Ureter (tissue), 1 donor: ENCODE measurements around the gene GUK1. TPM values are rescaled to one million over a fixed set of nuclear protein-coding genes. Genes with fewer than 3 reads are reported as not detected.

ENCODE experiments used
- DNase-seq: peaks from one replicate; pipeline ENCODE4 v3.0.0-alpha.2; 2020; ENCODE audit warnings: low spot score
- total RNA-seq: library from RNA; stranded (reverse); gene quantifications from one replicate; pipeline ENCODE4 v1.2.4, GENCODE V29; 2023
- donor health status: DM: yes; HTN: yes; CAD: no.

The GUK1 gene, protein sequence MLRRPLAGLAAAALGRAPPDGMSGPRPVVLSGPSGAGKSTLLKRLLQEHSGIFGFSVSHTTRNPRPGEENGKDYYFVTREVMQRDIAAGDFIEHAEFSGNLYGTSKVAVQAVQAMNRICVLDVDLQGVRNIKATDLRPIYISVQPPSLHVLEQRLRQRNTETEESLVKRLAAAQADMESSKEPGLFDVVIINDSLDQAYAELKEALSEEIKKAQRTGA
- 182 TPM for total RNA-seq

DNA sequence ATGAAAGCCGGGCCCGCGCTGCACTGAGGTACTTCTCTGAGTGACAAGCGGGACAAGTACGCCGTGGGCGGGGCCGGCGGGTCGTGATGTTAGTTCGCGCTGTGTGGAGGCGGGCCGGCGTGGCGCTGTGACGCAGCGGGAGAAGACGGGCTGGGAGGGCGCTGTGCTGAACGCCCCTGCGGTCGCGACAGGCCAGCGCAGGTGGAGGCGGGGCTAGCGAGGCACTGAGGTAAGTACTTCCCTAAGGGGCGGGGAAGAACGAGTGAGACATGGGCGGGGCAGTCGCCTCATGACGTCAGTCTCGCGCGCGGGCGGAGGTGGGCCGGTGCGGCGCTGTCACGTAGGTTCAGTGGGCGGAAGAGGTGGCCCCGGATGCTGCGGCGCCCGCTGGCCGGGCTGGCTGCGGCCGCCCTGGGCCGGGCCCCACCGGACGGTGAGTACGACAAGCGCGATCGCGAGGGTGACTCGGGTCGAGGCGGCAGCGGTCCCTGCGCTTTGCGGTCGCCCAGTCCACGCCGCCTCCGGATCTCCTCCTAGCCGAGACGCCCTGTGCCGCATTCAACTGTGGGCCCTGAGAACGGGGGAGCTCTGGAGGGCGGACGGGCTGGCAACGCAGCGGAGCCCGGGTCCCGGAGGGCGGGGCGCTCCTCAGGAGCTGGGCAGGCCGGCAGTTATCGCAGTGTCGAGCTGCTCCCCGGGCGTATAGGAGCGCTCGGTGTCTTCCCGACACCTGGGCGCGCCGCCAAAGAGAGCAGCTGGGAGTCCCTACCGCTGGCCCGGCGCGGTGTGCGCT is at the start of gene GUK1:
Gene GUK1 (plus strand): TSS at position 349 of the 793 bp plus-strand sequence. CDS start 24 bp downstream, at position 373.
- peak; percentile 100 for DNase-seq

DNA sequence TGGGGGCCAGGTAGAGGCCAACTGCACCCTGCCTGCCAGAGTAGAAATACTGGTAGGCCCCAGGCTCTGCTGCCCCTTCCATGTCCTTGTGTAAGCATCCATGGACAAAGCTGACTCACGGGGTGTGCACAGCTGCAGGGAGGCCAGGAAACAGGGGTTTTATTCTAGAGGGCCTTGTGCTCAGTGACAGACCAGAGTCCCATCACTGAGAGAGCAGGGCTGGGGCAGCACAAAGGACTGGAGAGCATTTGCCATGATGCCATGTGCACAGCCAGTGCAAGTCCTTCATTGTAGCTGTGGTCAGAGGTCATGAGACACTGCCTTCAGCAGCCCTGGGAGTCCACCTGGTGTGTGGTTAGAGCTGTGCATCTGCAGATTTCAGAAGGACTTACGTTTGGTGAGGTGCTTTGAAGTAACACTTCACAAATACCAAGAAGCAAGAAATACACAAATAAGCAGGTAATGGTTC is 49.4 kb upstream of the GUK1 start:
- DNase-seq = no peak

DNA sequence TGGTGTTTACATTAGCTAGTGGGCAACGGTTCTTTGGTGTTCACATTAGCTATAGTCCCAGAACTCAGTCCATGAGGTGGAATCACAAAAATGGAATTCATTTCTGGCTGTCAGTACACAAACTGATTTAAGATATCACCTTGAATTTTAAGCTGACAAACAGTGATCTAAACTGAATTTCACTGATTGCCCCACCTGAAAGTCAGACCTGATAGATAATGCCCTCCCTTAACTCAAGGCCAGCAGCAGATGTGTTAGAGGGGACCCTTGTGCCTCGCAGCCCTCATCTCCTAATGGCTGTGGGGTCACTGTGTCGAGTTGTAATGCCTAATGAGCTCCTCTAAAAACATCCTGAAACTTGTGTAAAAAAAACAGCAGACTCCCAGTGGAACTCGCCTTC is 49.0 kb upstream of the GUK1 start:
- no peak for DNase-seq

DNA sequence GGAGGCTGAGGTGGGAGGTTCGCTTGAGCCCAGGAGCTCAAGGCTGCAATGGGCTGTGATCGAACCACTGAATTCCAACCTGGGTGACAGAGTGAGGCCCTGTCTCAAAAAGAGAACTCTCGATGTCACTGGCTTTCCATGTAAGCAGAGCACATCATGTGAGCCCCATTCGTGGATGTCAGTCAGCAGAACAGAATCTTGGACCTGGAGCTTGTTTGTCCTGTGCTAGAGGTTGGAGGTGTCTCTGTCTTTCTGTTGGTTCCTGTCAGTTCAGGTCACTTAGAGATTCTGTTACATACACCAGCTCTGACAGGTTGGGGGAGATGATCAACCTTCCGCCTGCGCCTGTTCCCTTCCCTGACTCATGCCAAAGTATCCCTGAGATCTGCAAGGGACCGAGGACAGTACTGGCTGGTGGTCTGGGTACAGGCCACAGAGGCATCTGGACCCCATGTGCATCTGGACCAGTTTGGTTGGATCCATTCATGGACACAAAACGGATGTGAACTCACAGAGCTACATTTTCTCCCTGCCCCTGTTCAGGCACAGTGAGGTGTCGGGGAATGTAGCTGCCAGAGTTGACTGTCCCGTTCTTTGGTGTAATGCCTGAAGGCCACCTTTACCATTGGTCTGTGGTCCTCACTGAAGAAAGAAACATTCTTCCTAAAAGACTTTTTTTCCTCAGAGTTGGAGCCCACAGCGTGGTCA is 47.6 kb upstream of the GUK1 start:
- DNase-seq = no peak

DNA sequence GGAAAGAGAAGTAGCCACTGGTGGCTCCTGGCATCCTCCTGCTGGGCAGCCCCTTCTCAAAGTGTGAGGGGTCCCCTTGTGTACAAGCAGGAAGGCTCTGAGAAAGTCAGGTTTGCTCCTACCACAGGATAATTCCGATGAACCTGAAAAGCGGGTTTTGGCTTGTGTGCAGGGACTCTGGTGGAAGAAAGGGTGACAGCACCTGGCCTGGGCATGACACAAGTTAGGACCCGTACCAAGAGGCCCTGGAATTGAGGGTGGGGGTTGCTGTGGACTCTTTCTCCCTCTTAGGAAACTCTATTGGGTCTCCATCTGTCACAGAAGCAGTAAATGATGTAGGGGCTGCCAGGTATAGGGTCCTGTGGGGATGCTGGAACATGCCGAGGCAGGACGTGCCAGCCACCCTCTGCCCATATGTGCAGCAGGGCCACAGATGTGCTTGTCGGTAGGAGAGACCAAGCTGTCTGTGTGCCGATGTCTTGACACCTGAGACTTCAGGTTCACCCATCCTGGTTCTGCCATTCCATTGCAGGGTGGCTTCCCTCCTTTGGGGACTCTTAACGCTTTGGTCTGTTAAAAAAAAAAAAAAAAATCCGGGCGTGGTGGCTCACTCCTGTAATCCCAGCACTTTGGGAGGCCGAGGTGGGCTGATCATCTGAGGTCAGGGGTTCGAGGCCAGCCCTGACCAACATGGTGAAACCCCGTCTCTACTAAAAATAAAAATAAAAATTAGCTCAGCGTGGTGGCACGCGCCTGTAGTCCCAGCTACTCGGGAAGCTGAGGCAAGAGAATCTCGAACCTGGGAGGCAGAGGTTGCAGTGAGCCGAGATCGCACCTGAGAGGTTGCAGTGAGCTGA is 46.8 kb upstream of the GUK1 start:
- DNase-seq = peak; percentile 35

DNA sequence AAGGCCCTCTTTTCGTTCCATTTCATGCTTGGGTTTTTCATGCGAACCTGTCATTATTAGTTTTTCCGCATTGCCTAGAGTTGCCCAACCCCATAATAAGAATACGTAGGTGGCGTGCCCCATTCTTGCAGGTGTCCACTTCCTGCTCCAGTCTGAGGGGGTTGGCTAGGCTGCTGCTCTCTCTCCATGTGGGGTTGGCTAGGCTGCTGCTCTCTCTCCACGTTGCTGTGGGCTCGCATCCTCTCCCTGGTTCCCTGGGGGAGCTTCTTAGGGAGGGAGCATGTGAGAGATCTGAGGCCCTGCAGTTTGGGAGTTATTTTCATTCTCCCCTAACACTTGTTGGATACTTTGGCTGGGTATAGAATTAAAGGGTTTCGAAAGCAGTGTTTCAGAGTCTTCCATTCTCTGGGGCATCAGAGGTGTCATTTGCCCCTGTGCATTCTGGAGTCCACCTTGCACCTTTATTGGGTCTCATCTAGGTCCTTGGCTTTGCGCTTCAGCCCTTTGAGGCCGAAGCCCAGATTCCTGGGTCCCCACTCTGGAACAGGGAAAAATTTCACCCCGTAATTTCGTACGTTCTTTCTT is 45.6 kb upstream of the GUK1 start:
- DNase-seq = peak; percentile 22

DNA sequence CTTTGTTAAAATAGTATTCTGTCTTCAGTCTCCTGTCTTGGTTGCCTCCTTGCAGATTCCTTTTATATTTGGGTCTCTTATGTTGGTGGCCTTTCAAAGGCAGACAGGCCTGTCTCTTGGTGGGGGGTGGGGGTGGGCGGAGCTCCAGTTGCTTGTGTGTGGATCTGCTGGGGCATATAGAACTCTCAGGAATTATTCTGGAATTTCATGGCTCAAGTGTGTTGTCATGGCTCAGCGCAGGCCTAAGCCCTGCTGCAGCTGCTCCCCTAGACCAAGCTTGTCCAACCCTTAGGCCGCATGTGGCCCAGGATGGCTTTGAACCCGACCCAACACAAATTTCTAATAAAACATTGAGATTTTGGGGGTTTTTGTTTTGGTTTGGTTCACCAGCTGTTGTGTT is 44.9 kb upstream of the GUK1 start:
- no peak for DNase-seq

DNA sequence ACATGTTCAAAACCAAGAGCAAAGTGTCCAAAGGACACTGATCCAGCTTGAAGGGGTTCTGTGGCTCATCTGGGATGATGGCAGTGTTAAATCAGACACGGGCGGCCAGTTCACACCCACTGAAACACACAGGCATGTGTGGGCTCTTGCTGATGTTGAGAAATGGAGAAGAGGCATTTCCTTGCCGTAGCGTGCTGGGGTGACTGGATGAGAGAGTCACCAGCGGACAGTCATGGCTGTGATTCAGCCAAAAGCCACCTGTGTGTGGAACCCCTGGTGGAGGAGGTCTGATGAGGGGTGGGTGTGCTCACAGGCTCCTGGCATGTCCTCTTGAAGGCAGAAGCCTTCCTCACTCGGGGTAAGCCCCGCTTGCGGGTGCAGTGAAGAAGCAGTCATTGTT is 44.1 kb upstream of the GUK1 start:
- no peak for DNase-seq

DNA sequence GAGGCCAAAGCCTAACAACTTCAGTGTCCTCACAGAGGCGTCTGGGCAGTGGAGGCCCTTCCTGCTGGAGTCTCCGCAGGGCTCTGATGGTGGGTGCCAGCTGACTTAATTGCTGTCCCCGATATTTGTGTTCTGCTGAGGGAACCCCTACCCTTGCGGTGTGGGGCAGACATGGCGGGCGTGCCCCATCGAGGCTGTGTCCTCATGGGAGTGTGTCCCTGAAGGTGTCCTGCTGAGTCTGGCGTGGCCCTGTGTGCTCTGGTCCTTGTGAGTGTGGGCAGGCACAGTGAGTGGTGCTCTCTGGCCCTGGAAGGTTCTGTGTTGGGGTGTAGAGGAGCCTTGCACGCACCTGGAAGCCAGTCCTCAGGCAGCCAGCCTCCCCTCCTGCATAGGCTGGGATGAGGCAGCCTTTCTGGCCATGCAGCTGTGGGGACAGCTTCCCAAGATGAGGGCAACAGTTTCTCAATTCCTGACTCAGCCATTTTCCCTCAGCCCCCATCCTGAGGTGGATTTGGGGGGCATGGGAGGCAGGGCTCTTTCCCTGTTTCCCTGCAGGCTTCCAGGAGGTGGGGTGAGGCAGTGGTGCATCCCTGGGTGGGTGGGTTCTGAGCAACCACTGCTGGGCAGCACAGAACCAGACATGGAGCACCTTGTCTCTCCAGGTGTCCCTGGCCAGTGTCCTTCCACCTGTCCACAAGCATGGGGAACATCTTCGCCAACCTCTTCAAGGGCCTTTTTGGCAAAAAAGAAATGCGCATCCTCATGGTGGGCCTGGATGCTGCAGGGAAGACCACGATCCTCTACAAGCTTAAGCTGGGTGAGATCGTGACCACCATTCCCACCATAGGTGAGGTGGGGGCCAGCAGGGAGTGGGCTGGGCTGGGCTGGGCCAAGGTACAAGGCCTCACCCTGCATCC is 43.4 kb upstream of the GUK1 start:
- peak; percentile 37 for DNase-seq

DNA sequence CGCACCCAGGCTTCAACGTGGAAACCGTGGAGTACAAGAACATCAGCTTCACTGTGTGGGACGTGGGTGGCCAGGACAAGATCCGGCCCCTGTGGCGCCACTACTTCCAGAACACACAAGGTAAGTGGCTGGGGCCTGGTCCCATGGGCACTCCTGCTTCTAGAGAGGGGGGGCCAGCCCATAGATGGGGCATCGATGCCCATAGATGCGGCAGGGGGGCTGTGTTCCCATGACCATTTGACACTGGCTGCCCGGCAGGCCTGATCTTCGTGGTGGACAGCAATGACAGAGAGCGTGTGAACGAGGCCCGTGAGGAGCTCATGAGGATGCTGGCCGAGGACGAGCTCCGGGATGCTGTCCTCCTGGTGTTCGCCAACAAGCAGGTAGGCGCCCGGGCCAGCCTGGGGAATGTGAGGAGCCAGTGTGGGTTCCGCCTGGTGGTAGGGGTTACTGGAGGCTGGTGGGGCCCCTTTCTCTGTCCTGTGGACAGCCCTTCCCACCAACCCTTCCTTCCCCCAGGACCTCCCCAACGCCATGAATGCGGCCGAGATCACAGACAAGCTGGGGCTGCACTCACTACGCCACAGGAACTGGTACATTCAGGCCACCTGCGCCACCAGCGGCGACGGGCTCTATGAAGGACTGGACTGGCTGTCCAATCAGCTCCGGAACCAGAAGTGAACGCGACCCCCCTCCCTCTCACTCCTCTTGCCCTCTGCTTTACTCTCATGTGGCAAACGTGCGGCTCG is 42.6 kb upstream of the GUK1 start:
- peak; percentile 40 for DNase-seq

DNA sequence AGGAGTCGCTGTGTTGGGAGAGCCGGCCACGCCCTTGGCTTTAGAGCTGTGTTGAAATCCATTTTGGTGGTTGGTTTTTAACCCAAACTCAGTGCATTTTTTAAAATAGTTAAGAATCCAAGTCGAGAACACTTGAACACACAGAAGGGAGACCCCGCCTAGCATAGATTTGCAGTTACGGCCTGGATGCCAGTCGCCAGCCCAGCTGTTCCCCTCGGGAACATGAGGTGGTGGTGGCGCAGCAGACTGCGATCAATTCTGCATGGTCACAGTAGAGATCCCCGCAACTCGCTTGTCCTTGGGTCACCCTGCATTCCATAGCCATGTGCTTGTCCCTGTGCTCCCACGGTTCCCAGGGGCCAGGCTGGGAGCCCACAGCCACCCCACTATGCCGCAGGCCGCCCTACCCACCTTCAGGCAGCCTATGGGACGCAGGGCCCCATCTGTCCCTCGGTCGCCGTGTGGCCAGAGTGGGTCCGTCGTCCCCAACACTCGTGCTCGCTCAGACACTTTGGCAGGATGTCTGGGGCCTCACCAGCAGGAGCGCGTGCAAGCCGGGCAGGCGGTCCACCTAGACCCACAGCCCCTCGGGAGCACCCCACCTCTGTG is 41.7 kb upstream of the GUK1 start:
- no peak for DNase-seq

DNA sequence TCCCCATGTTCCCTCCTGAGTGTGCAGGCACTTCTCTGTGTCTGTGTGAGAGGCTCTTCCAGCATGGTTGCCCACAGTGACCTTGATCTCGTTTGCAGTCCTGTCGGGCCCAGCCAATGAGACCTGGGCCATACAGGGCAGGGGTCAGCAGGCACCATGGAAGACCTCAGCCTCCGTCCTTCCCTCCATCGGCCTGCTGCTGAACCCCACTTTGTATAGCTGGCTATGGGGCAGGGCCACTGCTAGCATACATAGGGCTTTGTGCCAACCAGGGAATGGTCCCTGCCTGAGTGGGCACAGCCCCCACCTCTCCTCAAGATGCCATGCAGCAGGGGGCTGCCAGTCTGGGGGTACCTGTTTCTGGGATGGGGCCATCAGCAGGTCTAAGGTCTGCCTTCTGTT is 40.7 kb upstream of the GUK1 start:
- peak; percentile 39 for DNase-seq

DNA sequence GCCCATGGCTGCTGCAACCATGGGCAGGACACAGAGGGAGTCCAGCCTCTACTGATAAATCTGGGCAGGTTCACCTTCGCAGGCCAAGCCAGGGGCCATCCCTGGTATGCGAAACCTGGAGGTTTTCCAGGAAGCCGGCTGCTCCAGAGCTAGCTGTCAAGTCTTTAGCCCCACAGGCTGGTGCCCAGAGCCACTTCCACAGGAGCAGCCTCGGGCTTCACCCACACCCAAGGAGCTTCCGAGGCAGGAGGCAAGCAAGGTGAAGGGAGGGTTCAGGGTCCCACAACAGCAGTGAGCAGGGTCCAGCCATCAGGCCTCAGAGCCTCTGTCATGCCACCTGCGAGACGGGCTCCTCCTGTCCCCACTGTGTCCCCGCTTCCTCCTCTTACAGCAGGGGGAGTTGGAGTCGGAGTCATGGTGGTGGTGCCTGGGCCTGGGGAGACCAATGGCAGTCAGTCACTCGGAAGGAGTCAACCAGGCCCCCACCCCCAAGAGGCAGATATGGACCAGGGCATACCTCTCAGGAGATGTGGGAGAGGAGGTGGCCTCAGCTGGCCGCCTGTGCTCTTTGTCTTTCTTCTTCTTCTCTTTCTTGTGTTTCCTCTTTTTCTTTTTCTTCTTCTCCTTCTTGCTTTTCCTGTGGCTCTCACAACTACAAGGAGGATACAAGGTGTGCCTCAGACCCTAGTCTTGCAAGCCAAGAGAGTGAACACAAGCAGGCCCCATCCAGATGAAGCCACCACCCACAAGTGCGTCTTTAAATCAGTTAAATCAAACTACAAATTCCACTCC is 39.1 kb upstream of the GUK1 start:
- peak; percentile 42 for DNase-seq

DNA sequence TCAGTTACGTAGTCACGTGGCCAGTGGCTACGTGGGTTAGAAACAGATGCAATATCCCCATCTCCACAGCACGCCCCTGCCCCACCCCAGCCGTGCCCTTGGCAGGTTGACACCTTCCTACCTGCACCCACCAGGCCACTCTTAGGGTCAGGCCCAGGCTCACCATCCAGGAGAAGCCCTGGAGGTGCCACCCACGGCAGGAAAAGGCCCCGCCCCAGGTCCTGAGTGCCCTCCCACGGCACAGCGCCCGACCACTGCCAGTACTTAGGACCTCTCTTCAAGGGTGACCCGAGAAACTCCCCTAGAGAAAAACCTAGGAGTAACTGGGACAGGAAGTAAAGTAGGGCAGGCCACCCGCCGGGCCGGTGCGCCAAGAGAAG is 38.5 kb upstream of the GUK1 start:
- peak; percentile 49 for DNase-seq

DNA sequence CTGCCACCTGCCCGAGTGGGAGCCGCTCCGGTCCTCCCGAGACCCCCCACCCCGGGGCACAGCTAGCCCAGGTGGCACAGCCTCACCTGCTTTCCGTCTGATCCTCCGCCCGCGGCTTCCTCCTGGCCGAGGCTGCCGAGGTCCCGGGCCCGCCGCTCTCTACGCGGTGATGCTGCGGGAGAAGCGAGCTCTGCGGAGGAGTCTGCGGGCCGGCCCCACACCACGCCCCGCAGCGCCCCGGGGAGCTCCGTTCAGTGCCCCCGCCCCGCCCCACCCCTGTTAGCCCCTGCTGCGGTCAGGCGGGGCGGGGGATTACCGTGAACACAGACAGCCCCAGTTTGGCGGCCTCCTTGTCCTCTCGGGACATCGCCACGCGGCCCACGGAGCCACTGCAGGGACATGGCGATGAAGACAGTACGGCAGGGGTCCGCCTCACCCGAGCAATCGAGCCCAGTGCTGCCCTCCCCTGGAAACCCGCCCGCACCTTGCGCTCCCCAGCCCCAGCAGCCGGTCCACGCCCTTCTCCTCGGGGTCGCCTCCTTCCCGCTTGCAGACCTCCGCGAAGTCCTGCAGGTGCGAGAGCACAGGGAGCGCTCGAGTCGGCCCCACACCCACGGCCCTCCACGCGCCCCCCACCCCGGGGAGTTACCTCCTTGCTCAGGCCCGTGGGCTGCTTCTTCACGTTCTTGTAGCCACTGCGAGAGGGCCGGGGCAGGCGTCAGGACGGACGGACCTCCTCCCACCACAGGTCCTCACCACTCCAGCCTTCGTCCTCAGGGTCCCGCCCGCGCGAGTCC is 37.9 kb upstream of the GUK1 start:
- DNase-seq = peak; percentile 68

DNA sequence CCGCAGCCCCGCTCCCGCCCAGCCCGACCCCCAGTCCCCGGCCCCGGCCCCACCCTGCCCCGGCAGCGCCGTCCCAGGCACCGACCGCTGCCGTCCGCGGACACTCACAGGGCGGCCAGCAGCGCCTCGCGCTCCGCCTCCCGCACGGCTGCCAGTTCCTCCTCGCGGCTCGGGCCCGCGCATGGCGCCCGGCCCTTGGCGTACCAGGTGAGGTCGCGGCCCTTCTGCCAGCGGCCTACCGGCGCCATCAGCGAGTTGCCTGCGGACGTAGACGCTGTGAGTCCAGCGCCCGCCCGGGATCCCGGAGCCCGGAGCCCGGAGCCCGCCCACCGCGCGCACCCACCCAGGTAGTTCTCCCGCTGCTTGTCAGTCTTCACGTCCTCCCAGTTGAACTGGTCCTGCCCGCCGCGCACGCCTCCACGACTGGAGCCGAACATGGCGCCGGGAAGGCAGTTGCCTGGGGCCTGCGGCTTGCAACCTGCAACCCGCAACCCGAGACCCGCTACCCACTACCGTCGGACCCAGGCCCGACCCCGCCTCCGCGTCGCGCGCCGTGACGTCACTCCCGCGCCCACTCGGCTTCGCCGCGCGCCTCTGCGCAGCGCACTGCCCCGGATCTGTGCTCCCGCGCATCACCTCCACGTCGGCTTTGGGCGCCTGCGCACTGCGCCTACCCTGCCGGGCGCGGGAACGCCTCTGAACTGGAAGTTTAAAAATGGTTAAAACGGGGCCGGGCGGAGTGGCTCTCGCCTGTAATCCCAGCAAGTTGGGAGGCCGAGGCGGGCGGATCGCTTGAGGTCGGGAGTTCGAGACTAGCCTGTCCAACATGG is 37.1 kb upstream of the GUK1 start, which contains the start of gene C1orf35:
Gene C1orf35 (minus strand): TSS at position 535 of the 830 bp plus-strand sequence. CDS start 98 bp downstream, at position 437.
- DNase-seq = peak; percentile 95
